ENCODE data around the gene AXL.
"Not testable (repeated sequence)": the region's sequence is repeated elsewhere in the genome, so short reads cannot be mapped to it uniquely, and the experiment has no call there.

The AXL gene

GRCh38 chr19:41218615-41219507 lies at the start of gene AXL:
Gene AXL (plus strand): TSS chr19:41219223. CDS start chr19:41219393, 170 bp downstream.
- no peak for DNase-seq

GRCh38 chr19:41172297-41173164 lies 46.5 kb upstream of the AXL start:
- no peak for DNase-seq

- DNase-seq, result no peak
Observed at GRCh38 chr19:41174297-41174928, 44.6 kb upstream of the AXL start.

- DNase-seq, result peak; percentile 47
Observed at GRCh38 chr19:41175801-41176777, 42.9 kb upstream of the AXL start.

- DNase-seq, result not testable (repeated sequence)
Observed at GRCh38 chr19:41180173-41180572, 38.9 kb upstream of the AXL start.

- DNase-seq, result no peak
Observed at GRCh38 chr19:41186971-41187883, 31.8 kb upstream of the AXL start.

- DNase-seq, result no peak
Observed at GRCh38 chr19:41187884-41188279, 31.1 kb upstream of the AXL start.

- DNase-seq, result no peak
Observed at GRCh38 chr19:41189425-41190065, 29.5 kb upstream of the AXL start.

GRCh38 chr19:41192574-41193429 lies 26.2 kb upstream of the AXL start, which contains the start of gene CYP2S1:
Gene CYP2S1 (plus strand): TSS chr19:41193219. CDS start chr19:41193265, 46 bp downstream.
- peak; percentile 11 for DNase-seq

- DNase-seq, result no peak
Observed at GRCh38 chr19:41193430-41194156, 25.4 kb upstream of the AXL start.

- no peak for DNase-seq
Observed at GRCh38 chr19:41194157-41194552, 24.9 kb upstream of the AXL start.

- DNase-seq, result no peak
Observed at GRCh38 chr19:41195675-41196497, 23.1 kb upstream of the AXL start.

- DNase-seq, result no peak
Observed at GRCh38 chr19:41198559-41198958, 20.5 kb upstream of the AXL start.

GRCh38 chr19:41203371-41203770 lies 15.7 kb upstream of the AXL start:
- DNase-seq, result no peak

- DNase-seq, result peak; percentile 74
Observed at GRCh38 chr19:41204338-41204737, 14.7 kb upstream of the AXL start.

- no peak for DNase-seq
Observed at GRCh38 chr19:41205995-41206394, 13.0 kb upstream of the AXL start.

GRCh38 chr19:41206456-41206855 lies 12.6 kb upstream of the AXL start:
- no peak for DNase-seq

Data from RPMI8226 (cell line).